GM12878 (cell line): ENCODE data around the gene CCDC88A. TPM values are rescaled to one million over a fixed set of nuclear protein-coding genes. Genes with fewer than 3 reads are reported as not detected.

Experiments used
- ATAC-seq: fragments of 200-7000 bp; cut with Tn5 transposase; 3 replicates; pipeline ENCODE4 v1.9.1; 2020; ENCODE audit warnings: mild to moderate bottlenecking, moderate library complexity
- BruUV-seq: library from RNA; stranded (reverse); fragments of 400-500 nt; replicated peaks from 2 replicates; lab custom pipeline; 2021; lab: Mats Ljungman, UMichigan
- CTCF ChIA-PET: fragments of 300-600 bp; sonication (Branson Sonifier 250); formaldehyde crosslinking; extraction: SDS; loops from one replicate; lab custom pipeline; 2021; ENCODE audit warnings: inconsistent platforms; lab: Yijun Ruan, JAX
- POLR2A ChIA-PET: fragments of 350-600 bp; formaldehyde crosslinking; extraction: SDS; loops from one replicate; lab custom pipeline; 2021; ENCODE audit warnings: inconsistent platforms; lab: Charles Lee
- RAD21 ChIA-PET: fragments of 300-600 bp; sonication (Branson Sonifier 250); formaldehyde crosslinking; loops from one replicate; lab custom pipeline; 2023; ENCODE audit warnings: antibody characterized with exemption; ENCODE audit not compliant: unreplicated experiment; lab: Charles Lee
- SMC1A ChIA-PET: fragments of 300-600 bp; sonication (Branson Sonifier 250); formaldehyde crosslinking; loops from one replicate; lab custom pipeline; 2023; ENCODE audit not compliant: unreplicated experiment, uncharacterized antibody; lab: Charles Lee
- DNase-seq: peaks from one replicate; pipeline ENCODE4 v3.0.0-alpha.2; 2011; ENCODE audit warnings: low read depth, low spot score
- FAIRE-seq: peaks from 3 replicates; lab custom pipeline; 2011; peaks lifted over from hg19 to GRCh38; lab: Jason Lieb, UNC
- H2AFZ ChIP-seq: 2 replicates; pipeline ENCODE4 v1.6.0; 2011; ENCODE audit warnings: low read depth, low read length, control low read depth; ENCODE audit not compliant: control insufficient read depth
- H3K27ac ChIP-seq: 2 replicates; pipeline ENCODE4 v1.5.1; 2011; ENCODE audit warnings: control low read depth; ENCODE audit not compliant: control insufficient read depth, insufficient read depth
- H3K27me3 ChIP-seq, 2 experiments: replicated peaks in 1 of 2; 2 replicates each; pipeline versions ENCODE4 v1.6.0 to v1.6.1; 2011; ENCODE audit warnings: low read length in 1 of 2; ENCODE audit not compliant: control insufficient read depth in 2 of 2, insufficient read depth in 2 of 2
- H3K36me3 ChIP-seq, 2 experiments: 2 replicates each; pipeline ENCODE4 v1.5.1; 2011; ENCODE audit warnings: low read length in 1 of 2; ENCODE audit not compliant: control insufficient read depth in 2 of 2, insufficient read depth in 2 of 2
- H3K4me1 ChIP-seq: 2 replicates; pipeline ENCODE4 v1.6.1; 2011; ENCODE audit warnings: mild to moderate bottlenecking, low read length, moderate library complexity, mixed read lengths; ENCODE audit not compliant: control insufficient read depth, insufficient read depth
- H3K4me2 ChIP-seq: 2 replicates; pipeline ENCODE4 v1.6.0; 2011; ENCODE audit warnings: control low read depth; ENCODE audit not compliant: control insufficient read depth, insufficient read depth
- H3K4me3 ChIP-seq: fragments of 200-600 bp; sonication (generic); 2 replicates; pipeline ENCODE4 v1.5.1; 2016
- H3K79me2 ChIP-seq: 2 replicates; pipeline ENCODE4 v1.6.0; 2011; ENCODE audit warnings: low read length; ENCODE audit not compliant: control insufficient read depth, insufficient read depth
- H3K9ac ChIP-seq: 2 replicates; pipeline ENCODE4 v1.8.0; 2011; ENCODE audit warnings: low read length, control low read depth, mixed read lengths; ENCODE audit not compliant: control insufficient read depth, insufficient read depth
- H3K9me3 ChIP-seq: replicated peaks from 3 replicates; pipeline ENCODE4 v1.5.1; 2011; ENCODE audit warnings: mild to moderate bottlenecking, low read length; ENCODE audit not compliant: control insufficient read depth, insufficient read depth
- H4K20me1 ChIP-seq: 2 replicates; pipeline ENCODE4 v1.6.0; 2011; ENCODE audit not compliant: control insufficient read depth, insufficient read depth
- CBFB ChIP-seq: IDR thresholded peaks from 2 replicates; pipeline ENCODE4 v1.6.1; 2016; ENCODE audit warnings: antibody characterized with exemption, low read depth
- CREM ChIP-seq: IDR thresholded peaks from 2 replicates; pipeline ENCODE4 v1.6.1; 2014; ENCODE audit warnings: antibody characterized with exemption, low read depth
- EED ChIP-seq: sonication (generic); IDR thresholded peaks from 2 replicates; pipeline ENCODE4 v1.6.1; 2016; ENCODE audit warnings: antibody characterized with exemption, low read depth
- FOXK2 ChIP-seq: fragments of 450-650 bp; IDR thresholded peaks from 2 replicates; pipeline ENCODE4 v1.6.1; 2017; ENCODE audit warnings: mild to moderate bottlenecking, moderate library complexity
- HCFC1 ChIP-seq: fragments of 150-350 bp; IDR thresholded peaks from 2 replicates; pipeline ENCODE4 v1.6.1; 2014; ENCODE audit warnings: low read length
- IKZF1 ChIP-seq: fragments of 450-650 bp; conservative IDR thresholded peaks from 2 replicates; pipeline ENCODE4 v1.6.1; 2017; ENCODE audit warnings: antibody characterized with exemption, mild to moderate bottlenecking
- MYC ChIP-seq: IDR thresholded peaks from 2 replicates; pipeline ENCODE4 v1.6.1; 2011; ENCODE audit warnings: mild to moderate bottlenecking, low read length, moderate library complexity, inconsistent platforms; ENCODE audit not compliant: insufficient read depth, insufficient replicate concordance, insufficient read length, severe bottlenecking
- NR2F1 ChIP-seq: fragments of 450-650 bp; conservative IDR thresholded peaks from 2 replicates; pipeline ENCODE4 v1.6.1; 2017; ENCODE audit warnings: mild to moderate bottlenecking
- RAD21 ChIP-seq: IDR thresholded peaks from 2 replicates; pipeline ENCODE4 v1.6.1; 2011; ENCODE audit warnings: mild to moderate bottlenecking, low read depth, low read length, moderate library complexity; ENCODE audit not compliant: insufficient read depth
- RUNX3 ChIP-seq: IDR thresholded peaks from 2 replicates; pipeline ENCODE4 v1.6.1; 2012; ENCODE audit warnings: low read length, inconsistent platforms
- SMC3 ChIP-seq: IDR thresholded peaks from 2 replicates; pipeline ENCODE4 v1.6.1; 2011; ENCODE audit warnings: low read length, improper control_type of control experiment, borderline replicate concordance
- STAT1 ChIP-seq: fragments of 450-650 bp; conservative IDR thresholded peaks from 2 replicates; pipeline ENCODE4 v1.6.1; 2014; ENCODE audit warnings: antibody characterized with exemption, mild to moderate bottlenecking
- YBX1 ChIP-seq: fragments of 450-650 bp; IDR thresholded peaks from 2 replicates; pipeline ENCODE4 v1.6.1; 2016; ENCODE audit warnings: antibody characterized with exemption
- WGBS: methylation state at CpG from one replicate; pipeline ENCODE4 v1.1.6; 2016; ENCODE audit warnings: low lambda C conversion rate; ENCODE audit not compliant: insufficient replicate concordance, insufficient coverage; ENCODE audit errors: missing lambda C conversion rate; 5-methylcytosine and 5-hydroxymethylcytosine counted together
- in situ Hi-C: fragments of 300-500 bp; cut with MboI; formaldehyde crosslinking; loops from 9 replicates; pipeline ENCODE4 v1.14.3; 2018; ENCODE audit warnings: mixed read lengths
- intact Hi-C: fragments of 100-400 bp; cut with micrococcal nuclease; formaldehyde crosslinking; loops from one replicate; pipeline ENCODE4 v1.14.2; 2022; ENCODE audit not compliant: unreplicated experiment
- polyA plus RNA-seq, 11 experiments: library from polyadenylated mRNA; depleted of rRNA in 4 of 11; unstranded in 6 of 11; stranded (reverse) in 5 of 11; fragments of >200 nt; fragmentation: Nextera tagmentation in 4 of 11; fragmentation: Illumina TruSeq in 1 of 11; extraction: Ambion mirVana in 4 of 11; extraction: Trizol in 1 of 11; gene quantifications; 1 replicate in 1 of 11; 2 replicates in 10 of 11; pipeline versions ENCODE4 v1.2.1 to v1.2.3, GENCODE V29; 2011 to 2016; ENCODE audit warnings: inconsistent platforms in 2 of 11, missing spikeins in 2 of 11, low read depth in 1 of 11
- total RNA-seq, 4 experiments: library from RNA; depleted of rRNA in 3 of 4; stranded (reverse); fragments of >200 nt in 3 of 4; fragmentation: Illumina TruSeq in 1 of 4; extraction: Trizol in 1 of 4; gene quantifications; 2 replicates each; pipeline versions ENCODE4 v1.2.1 to v1.2.3, GENCODE V29; 2013 to 2021
- TF ChIP-seq, protein P1 (sequence below): fragments of 450-650 bp; formaldehyde crosslinking; IDR thresholded peaks from 2 replicates; pipeline ENCODE4 v1.5.0; 2022; ENCODE audit warnings: mild to moderate bottlenecking, missing genetic modification characterization
- TF ChIP-seq, protein P2 (sequence below): fragments of 450-650 bp; formaldehyde crosslinking; IDR thresholded peaks from 2 replicates; pipeline ENCODE4 v1.4.0; 2022; ENCODE audit warnings: mild to moderate bottlenecking, moderate library complexity
- TF ChIP-seq, protein P3 (sequence below): fragments of 150-350 bp; IDR thresholded peaks from 2 replicates; pipeline ENCODE4 v1.6.1; 2014; ENCODE audit warnings: mild to moderate bottlenecking, low read depth, low read length

The CCDC88A gene
- total and polyA plus RNA-seq, 10 of the 15 experiments (the other 5 are each of a cell fraction or from before 2014, with no cell fraction given): 1.8 to 71.6 (median 45.9) TPM

DNA sequence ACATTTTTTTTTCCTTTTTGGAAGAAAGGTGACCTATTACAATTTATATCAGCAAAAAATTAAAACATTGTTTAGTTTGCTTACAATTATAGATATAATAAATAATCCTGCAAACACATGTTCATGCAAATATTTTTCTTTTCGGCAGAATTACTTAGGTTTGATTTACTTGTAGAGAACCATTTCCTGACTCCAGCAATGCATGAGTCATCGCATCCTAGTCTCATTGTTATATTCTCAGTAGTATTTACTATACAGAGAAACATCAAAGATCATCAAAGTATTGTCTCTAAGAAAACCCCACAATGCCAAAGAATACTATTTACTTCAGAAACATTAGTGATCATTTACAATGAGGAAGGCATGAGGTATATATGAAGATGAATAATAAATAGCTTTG, 110.2 kb downstream of the CCDC88A start:
- FAIRE-seq (no peak), ATAC-seq (no peak), DNase-seq (no peak)
- no peaks in the 10 kb centered on the region for H3K9me3 ChIP-seq
- H3K79me2 ChIP-seq: no peaks in the 10 kb centered on the region
- ChIA-PET SMC1A (interaction anchor here (1.1 kb wide), 1 partner anchor 11 kb away, joined by 3 read pairs; no protein-coding TSS in a partner anchor), POLR2A (no interaction called here), RAD21 (no interaction called here), CTCF (no interaction called here)
- 97% methylated on average over 2 of the region's 2 CpGs for WGBS
- in situ Hi-C loops: no loop called here
- H3K27me3 ChIP-seq: no peaks in the 10 kb centered on the region
- H3K4me1 ChIP-seq: peaks cover 6% of the 10 kb centered on the region; the same call in 1 of the 2 replicates
- H3K36me3 ChIP-seq: peaks cover 0 to 3% of the 10 kb centered on the region in 2 experiments; a peak in 2 of 4 replicates
- H3K27ac ChIP-seq: no peak overlapping the region
- H3K9ac ChIP-seq: no peak overlapping the region
- no peak overlapping the region for H3K4me2 ChIP-seq
- BruUV-seq: no TSS peak
- no peak overlapping the region for H2AFZ ChIP-seq
- no peak overlapping the region for H3K4me3 ChIP-seq
- no peaks in the 10 kb centered on the region for H4K20me1 ChIP-seq
- intact Hi-C loops: no loop called here
- no peak for TF ChIP-seq NR2F1
- no peak for TF ChIP-seq HCFC1
- TF ChIP-seq YBX1: no peak
- no peak for TF ChIP-seq EED
- no peak for TF ChIP-seq SMC3
- no peak for TF ChIP-seq RAD21
- TF ChIP-seq, protein P1, sequence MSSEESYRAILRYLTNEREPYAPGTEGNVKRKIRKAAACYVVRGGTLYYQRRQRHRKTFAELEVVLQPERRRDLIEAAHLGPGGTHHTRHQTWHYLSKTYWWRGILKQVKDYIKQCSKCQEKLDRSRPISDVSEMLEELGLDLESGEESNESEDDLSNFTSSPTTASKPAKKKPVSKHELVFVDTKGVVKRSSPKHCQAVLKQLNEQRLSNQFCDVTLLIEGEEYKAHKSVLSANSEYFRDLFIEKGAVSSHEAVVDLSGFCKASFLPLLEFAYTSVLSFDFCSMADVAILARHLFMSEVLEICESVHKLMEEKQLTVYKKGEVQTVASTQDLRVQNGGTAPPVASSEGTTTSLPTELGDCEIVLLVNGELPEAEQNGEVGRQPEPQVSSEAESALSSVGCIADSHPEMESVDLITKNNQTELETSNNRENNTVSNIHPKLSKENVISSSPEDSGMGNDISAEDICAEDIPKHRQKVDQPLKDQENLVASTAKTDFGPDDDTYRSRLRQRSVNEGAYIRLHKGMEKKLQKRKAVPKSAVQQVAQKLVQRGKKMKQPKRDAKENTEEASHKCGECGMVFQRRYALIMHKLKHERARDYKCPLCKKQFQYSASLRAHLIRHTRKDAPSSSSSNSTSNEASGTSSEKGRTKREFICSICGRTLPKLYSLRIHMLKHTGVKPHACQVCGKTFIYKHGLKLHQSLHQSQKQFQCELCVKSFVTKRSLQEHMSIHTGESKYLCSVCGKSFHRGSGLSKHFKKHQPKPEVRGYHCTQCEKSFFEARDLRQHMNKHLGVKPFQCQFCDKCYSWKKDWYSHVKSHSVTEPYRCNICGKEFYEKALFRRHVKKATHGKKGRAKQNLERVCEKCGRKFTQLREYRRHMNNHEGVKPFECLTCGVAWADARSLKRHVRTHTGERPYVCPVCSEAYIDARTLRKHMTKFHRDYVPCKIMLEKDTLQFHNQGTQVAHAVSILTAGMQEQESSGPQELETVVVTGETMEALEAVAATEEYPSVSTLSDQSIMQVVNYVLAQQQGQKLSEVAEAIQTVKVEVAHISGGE (CRISPR knock-in tag): no peak
- TF ChIP-seq MYC: no peak
- no peak for TF ChIP-seq STAT1
- no peak for TF ChIP-seq RUNX3
- TF ChIP-seq, protein P2, sequence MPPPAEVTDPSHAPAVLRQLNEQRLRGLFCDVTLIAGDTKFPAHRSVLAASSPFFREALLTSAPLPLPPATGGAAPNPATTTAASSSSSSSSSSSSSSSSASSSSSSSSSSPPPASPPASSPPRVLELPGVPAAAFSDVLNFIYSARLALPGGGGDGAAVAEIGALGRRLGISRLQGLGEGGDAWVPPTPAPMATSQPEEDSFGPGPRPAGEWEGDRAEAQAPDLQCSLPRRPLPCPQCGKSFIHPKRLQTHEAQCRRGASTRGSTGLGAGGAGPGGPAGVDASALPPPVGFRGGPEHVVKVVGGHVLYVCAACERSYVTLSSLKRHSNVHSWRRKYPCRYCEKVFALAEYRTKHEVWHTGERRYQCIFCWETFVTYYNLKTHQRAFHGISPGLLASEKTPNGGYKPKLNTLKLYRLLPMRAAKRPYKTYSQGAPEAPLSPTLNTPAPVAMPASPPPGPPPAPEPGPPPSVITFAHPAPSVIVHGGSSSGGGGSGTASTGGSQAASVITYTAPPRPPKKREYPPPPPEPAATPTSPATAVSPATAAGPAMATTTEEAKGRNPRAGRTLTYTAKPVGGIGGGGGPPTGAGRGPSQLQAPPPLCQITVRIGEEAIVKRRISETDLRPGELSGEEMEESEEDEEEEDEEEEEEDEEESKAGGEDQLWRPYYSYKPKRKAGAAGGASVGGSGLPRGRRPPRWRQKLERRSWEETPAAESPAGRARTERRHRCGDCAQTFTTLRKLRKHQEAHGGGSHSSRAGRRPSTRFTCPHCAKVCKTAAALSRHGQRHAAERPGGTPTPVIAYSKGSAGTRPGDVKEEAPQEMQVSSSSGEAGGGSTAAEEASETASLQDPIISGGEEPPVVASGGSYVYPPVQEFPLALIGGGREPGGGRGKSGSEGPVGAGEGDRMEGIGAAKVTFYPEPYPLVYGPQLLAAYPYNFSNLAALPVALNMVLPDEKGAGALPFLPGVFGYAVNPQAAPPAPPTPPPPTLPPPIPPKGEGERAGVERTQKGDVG (CRISPR knock-in tag): no peak
- TF ChIP-seq IKZF1: no peak
- no peak for TF ChIP-seq CBFB
- TF ChIP-seq, protein P3, sequence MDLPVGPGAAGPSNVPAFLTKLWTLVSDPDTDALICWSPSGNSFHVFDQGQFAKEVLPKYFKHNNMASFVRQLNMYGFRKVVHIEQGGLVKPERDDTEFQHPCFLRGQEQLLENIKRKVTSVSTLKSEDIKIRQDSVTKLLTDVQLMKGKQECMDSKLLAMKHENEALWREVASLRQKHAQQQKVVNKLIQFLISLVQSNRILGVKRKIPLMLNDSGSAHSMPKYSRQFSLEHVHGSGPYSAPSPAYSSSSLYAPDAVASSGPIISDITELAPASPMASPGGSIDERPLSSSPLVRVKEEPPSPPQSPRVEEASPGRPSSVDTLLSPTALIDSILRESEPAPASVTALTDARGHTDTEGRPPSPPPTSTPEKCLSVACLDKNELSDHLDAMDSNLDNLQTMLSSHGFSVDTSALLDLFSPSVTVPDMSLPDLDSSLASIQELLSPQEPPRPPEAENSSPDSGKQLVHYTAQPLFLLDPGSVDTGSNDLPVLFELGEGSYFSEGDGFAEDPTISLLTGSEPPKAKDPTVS: no peak
- TF ChIP-seq FOXK2: no peak
- TF ChIP-seq CREM: no peak
